ENCODE results near the gene CTNNA3.

CTNNA3 gene

DNA sequence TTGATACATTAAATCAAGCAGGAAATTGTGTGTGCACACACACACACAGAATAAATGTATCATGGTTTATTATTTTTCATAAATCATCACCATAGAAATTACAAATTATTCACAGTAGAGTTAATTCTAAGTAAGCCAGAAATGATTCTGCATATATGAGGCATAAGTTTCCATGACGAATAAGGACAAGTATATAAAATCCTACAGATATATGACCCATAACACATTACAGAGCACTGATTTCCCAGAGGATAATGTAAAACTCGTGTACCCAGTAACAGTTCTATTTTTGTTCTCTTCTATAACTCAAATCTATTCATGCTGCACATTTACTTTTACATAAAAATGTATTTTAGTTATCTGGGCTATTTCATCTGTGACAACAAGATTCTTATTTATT, 600.5 kb downstream of the CTNNA3 start:
- no peak for DNase-seq

DNA sequence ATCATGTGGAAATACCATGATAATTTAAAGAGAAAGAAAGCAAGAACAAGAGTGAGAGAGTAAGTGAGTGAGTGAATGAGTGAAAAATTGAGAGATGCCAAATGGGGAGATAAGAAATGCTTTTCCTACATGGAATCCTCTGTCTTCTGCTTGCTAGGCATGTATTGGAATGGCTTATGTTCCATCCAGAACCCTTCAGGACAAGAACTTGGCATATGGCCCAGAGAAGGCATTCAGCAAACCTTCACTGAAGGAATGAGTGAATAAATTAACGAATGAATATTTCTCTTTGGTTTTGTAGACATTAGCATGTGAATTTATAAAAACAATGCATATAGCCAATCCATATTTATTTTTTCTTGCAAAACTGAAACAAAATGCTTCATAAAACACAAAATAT, 608.0 kb downstream of the CTNNA3 start:
- no peak for DNase-seq

- no peak for DNase-seq
Measured at GRCh38 chr10:67087135-67087425, 608.9 kb downstream of the CTNNA3 start.

DNA sequence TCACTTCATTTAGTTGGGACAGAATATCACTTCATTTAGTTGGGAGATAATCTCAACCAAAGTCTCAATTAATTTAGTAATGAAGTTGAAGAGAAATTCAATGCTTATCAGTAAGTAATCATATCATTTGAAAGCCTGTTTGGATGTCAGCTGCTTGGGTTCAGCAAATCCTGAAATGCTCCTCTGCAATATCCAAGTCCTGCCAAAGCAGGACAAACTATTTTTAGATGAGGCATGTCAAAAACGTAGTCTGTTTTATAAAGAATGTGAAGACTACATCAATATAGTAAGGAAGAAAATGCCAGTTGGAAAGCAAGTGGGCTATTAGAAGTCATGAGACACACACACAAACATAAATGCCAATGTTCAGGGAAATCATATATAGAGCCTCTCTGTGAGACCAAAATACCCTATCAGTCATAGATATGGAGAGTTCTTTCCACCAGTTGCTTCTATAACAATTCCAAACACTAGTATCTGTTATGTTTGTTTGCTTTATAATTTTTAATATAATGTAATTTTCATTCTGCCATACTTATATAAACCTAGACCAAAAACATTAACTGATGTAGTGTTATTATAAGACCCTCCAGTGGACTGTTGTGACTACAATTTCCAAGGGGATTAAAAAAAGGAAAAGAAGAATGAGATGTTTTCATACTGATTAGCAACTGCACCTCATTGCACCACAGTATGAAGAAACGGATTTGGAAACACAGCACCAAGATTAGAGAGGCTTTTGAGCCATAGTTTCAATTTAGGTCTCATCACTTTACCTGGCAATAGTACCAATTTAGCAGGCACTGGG, 609.5 kb downstream of the CTNNA3 start:
- DNase-seq, result no peak

GRCh38 chr10:67079126-67079525, 616.9 kb downstream of the CTNNA3 start:
- no peak for DNase-seq

DNA sequence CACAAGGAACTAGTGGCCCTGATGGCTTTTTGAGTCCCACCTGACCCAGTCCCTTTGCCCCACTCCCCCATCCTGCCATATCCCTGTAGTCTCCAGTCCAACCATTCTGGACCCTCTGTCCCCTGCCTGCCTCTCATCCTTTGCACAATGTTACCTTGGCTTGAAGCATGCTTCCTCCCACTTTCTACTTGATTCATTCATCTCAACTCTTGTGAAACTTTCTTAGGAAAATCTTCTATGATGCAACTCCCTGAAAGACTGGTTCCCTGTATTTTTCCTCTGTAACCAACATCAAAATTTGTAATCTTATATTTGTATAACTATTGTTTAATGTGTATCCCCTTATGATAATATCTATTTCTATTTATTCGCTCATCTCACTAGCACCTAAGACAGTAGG, 618.6 kb downstream of the CTNNA3 start:
- DNase-seq, result no peak

GRCh38 chr10:67076144-67076543, 619.9 kb downstream of the CTNNA3 start:
- DNase-seq, result no peak

DNA sequence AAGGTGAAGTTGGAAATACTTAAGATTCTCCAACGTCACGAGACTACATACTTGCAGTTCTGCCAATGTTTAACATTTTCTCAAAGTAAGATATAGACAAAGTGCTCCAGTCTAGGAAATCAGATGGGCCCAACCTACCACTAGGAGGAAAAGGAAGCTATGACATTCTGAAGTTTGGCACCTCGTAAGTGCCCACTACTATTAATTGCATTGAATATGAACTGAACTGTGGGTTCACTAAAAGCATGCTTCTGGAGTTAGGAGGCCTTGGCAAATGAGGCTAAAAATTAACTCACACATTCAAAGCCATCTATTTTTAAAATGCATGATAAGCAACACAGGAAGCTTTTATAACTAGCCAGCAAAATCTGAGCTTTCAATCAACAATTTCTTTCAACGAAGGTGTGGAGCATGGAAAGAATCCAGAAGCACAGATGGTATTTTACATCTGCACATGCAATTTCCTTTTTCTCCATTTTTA, 620.5 kb downstream of the CTNNA3 start:
- no peak for DNase-seq

- DNase-seq, result no peak
Measured at GRCh38 chr10:67072654-67073053, 623.3 kb downstream of the CTNNA3 start.

- no peak for DNase-seq
Measured at GRCh38 chr10:67050415-67050814, 645.6 kb downstream of the CTNNA3 start.

- no peak for DNase-seq
Measured at GRCh38 chr10:67049988-67050387, 646.0 kb downstream of the CTNNA3 start.

GRCh38 chr10:67046507-67046906, 649.5 kb downstream of the CTNNA3 start:
- no peak for DNase-seq

DNA sequence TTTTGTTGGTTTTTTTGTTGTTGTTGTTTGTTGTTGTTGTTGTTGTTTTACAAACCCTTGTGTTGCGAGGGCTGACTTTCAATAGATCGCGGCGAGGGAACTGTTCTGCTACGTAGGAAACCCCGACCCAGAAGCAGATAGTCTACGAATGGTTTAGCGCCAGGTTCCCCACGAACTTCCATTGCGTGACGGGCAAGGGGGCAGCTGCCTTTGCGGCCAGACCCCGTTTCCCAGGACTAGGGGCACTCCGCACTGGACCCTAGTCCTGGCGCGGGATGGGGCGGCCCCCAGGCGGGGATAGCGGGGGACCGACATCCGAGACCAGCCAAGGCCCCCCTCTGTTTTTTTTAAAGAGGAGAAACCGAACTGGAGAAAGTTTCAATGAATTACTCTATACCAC, 650.6 kb downstream of the CTNNA3 start:
- no peak for DNase-seq

DNA sequence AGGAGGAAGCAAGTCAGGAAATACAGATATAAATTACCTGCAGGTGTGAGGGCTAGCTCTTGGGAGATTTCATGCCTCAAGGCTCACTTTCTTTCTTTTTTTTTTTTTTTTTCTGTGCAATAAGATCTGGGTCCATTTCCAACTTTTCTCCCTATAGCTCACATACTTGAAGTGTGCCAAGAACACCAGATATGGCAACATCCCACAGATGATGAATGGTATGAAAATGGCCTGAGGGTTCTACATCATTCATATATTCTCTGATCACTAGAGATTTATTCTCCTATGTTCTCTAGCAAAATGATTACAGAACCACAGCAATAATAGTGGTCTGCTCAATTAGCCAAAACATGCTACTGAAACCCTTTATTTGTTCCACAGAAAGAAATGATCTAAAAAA, 653.0 kb downstream of the CTNNA3 start:
- no peak for DNase-seq

DNA sequence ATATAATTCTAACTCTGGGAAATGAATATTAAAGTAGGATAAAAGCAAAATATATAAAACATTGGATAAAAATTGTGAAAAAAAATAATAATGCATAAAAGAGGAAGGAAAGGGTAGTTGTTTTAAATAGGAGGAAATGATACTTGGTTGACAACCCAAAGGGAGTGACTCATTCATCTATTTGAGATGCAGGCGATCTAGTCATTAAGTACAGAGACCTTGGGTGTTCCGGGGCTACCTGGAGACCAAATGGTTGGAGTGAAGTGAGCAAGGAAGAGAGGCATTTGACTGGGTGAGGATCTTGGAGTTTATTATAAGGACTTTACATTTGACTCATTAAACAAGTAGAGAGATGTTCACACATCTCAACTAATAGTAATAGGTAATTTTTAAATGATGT, 659.2 kb downstream of the CTNNA3 start:
- DNase-seq, result no peak

DNA sequence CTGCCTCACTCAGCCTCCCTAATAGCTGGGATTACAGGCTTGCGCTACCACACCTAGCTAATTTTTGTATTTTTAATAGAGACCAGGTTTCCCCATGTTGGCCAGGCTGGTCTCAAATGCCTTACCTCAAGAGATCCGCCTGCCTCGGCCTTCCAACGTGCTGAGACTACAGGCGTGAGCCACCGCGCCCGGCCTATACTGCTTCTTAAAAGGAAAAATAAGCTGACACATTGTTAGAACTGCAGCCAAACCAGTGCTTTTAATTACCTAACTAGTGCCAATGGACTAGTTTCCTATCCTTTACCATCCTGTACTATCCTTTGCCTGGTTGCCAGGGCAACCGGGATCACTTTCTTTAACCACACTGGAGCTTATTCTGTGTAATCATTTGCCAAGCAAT, 662.1 kb downstream of the CTNNA3 start:
- no peak for DNase-seq

- no peak for DNase-seq
Measured at GRCh38 chr10:67022099-67022498, 673.9 kb downstream of the CTNNA3 start.

- no peak for DNase-seq
Measured at GRCh38 chr10:67017218-67017617, 678.8 kb downstream of the CTNNA3 start.

- DNase-seq, result no peak
Measured at GRCh38 chr10:67015225-67015624, 680.8 kb downstream of the CTNNA3 start.

- DNase-seq, result no peak
Measured at GRCh38 chr10:67011981-67012380, 684.0 kb downstream of the CTNNA3 start.

DNA sequence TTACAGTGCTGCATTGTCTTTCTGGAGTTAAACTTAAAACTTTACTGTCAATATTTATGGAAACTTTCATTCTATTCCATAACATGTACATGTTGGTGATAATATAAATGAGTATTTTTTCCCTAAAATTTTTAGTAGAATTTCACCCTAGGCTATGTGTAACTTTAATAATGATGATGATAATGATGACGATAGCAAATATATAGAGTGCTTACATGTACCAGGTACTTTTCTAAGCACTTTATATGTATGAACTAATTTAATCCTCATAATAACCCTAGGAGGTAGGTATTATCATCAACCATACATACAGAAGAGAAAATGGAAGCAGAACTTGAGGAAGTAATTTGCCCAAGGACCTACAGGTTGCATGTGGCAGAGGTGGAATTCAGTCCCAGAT, 684.5 kb downstream of the CTNNA3 start:
- DNase-seq, result no peak

- DNase-seq, result no peak
Measured at GRCh38 chr10:67005981-67006380, 690.0 kb downstream of the CTNNA3 start.

GRCh38 chr10:67004690-67005089, 691.3 kb downstream of the CTNNA3 start:
- no peak for DNase-seq

DNA sequence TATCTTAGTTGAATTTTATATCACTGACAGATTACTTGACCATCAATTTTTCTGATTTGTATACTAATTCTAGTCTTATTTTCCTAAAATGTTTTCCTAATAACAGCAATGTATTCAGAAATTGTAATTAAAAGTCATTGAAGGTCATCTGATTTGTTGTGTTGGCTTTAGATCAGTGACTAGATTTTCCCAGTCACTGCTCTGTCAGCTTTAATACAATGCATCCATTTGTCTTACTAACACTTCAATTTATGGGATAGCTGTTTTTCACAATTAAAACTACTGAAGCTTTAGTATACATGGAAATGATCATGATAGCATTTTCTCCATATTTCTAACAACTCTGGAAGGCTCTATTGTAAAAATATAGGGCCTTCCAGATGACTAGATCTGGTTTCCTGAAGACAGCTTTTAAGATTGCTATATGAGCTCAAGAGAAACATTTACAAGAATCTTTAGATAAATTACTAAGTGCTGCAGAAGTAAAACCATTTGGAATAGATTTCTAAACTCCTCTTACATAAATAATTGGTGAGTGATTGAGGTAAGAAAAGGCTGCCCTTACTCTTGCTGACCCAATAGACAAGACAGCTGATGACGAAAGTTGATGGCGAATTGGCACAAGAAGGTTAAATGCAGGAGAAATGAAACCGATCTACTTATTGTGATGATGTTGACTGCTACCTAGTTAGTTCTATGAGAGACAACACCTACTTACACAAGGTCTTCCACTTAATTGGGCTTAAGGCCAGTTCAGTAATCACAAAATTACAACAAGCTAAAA, 696.0 kb downstream of the CTNNA3 start:
- no peak for DNase-seq

- DNase-seq, result no peak
Measured at GRCh38 chr10:66996996-66997395, 699.0 kb downstream of the CTNNA3 start.
